MCF 10A (cell line): Measurements from ENCODE around the gene FMC1. TPM values are rescaled to one million over a fixed set of nuclear protein-coding genes. Genes with fewer than 3 reads are reported as not detected.

ENCODE experiments used
- Bru-seq: library from RNA; stranded (reverse); fragments of 400-500 nt; gene quantifications from one replicate; lab custom pipeline; 2021; lab: Mats Ljungman, UMichigan
- BruChase-seq, 2 experiments: library from RNA; stranded (reverse); fragments of 400-500 nt; gene quantifications; one replicate each; lab custom pipeline; 2021; lab: Mats Ljungman, UMichigan
- BruUV-seq: library from RNA; stranded (reverse); fragments of 400-500 nt; replicated peaks from 2 replicates; lab custom pipeline; 2021; lab: Mats Ljungman, UMichigan
- CTCF ChIA-PET: fragments of 300-600 bp; sonication (Branson Sonifier 250); formaldehyde crosslinking; extraction: SDS; loops from one replicate; lab custom pipeline; 2021; ENCODE audit warnings: antibody characterized with exemption, inconsistent platforms; lab: Yijun Ruan, JAX
- POLR2A ChIA-PET: fragments of 300-600, 350-650 bp; sonication (Branson Sonifier 250); formaldehyde crosslinking; extraction: SDS; loops from one replicate; lab custom pipeline; 2020; ENCODE audit warnings: antibody characterized with exemption, inconsistent platforms; lab: Yijun Ruan, JAX
- DNase-seq: peaks from one replicate; pipeline ENCODE4 v3.0.0-alpha.2; 2018; ENCODE audit not compliant: unreplicated experiment
- H3K27ac Mint-ChIP-seq: one replicate; pipeline ENCODE4 v1.8.0; 2022; ENCODE audit warnings: mild to moderate bottlenecking, low read depth, mixed read lengths; ENCODE audit not compliant: unreplicated experiment
- H3K27me3 Mint-ChIP-seq: one replicate; pipeline ENCODE4 v1.8.0; 2022; ENCODE audit warnings: mixed read lengths; ENCODE audit not compliant: insufficient read depth, unreplicated experiment
- H3K36me3 Mint-ChIP-seq: one replicate; pipeline ENCODE4 v1.8.0; 2022; ENCODE audit warnings: mild to moderate bottlenecking, moderate library complexity, mixed read lengths; ENCODE audit not compliant: insufficient read depth, unreplicated experiment
- H3K4me1 Mint-ChIP-seq: one replicate; pipeline ENCODE4 v1.8.0; 2022; ENCODE audit warnings: mixed read lengths; ENCODE audit not compliant: insufficient read depth, unreplicated experiment
- H3K4me3 Mint-ChIP-seq: one replicate; pipeline ENCODE4 v1.8.0; 2022; ENCODE audit warnings: mild to moderate bottlenecking, moderate library complexity, mixed read lengths; ENCODE audit not compliant: unreplicated experiment
- H3K9me3 Mint-ChIP-seq: one replicate; pipeline ENCODE4 v1.8.0; 2022; ENCODE audit warnings: mixed read lengths; ENCODE audit not compliant: unreplicated experiment
- CTCF ChIP-seq: fragments of 200-600 bp; IDR thresholded peaks from one replicate; pipeline ENCODE4 v1.8.0; 2022; ENCODE audit warnings: antibody characterized with exemption, mild to moderate bottlenecking; ENCODE audit not compliant: unreplicated experiment
- intact Hi-C: fragments of 100-400 bp; cut with micrococcal nuclease; formaldehyde crosslinking; loops from 2 replicates; pipeline ENCODE4 v1.14.1; 2022
- long read RNA-seq: library from polyadenylated mRNA; stranded (forward); transcript quantifications from one replicate; pipeline ENCODE4 v2.0.0, GENCODE V29; 2022
- total RNA-seq: library from RNA; stranded (reverse); gene quantifications from 2 replicates; pipeline ENCODE4 v1.2.3, GENCODE V29; 2022

FMC1 gene
- total RNA-seq: 11.8 and 11.9 TPM in 2 replicates
- percentile 59 among the genes with signal in this experiment for Bru-seq, nascent RNA
- percentile 63 among the genes with signal in this experiment for BruChase-seq, experiment 1, labeled RNA remaining after a 6-hour chase
- BruChase-seq, experiment 2, labeled RNA remaining after a 2-hour chase: percentile 58 among the genes with signal in this experiment
- long read RNA-seq, transcript FMC1-201 (2 exons, 1,210 nt): major isoform, 33 of 34 reads
- long read RNA-seq, partial matches to known transcripts: 0 of 34 reads
- long read RNA-seq, other reads (novel, unspliced or antisense): 0 of 34 reads

DNA sequence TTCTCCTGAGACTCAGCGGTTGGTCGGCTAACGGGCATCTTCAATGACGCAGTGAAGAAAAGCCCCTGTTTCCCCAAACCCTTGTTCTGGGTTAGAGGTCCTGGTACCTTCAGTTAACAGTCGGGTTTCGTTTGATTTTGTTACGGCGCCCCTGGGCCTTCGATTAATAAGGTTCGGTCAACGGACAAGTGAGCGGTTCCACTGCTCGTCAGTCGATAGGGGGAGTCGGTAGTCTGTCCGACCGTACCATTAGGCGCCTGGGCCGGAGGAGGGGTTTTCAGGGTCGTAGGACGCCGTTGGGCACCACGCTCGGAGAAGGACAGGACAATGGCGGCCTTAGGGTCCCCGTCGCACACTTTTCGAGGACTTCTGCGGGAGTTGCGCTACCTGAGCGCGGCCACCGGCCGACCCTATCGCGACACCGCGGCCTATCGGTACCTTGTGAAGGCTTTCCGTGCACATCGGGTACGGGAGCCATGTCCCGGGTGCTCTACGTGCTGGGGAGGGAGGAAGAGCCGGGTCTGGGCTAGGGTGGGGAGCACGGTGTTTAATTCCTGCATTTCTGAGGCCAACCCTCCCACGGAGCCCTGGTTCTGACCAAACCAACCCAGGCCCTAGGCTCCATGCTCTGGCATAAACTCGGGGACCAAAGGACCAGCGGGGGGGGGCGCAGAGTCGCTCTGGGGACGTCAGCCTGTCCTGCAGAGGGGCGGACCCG lies at the start of gene FMC1:
Gene FMC1 (plus strand): TSS at position 280 of the 718 bp plus-strand sequence. CDS start 48 bp downstream, at position 328.
- H3K27ac Mint-ChIP-seq: peak within 1 kb of the TSS; percentile 99
- H3K27me3 Mint-ChIP-seq: no peaks in the 10 kb centered on the region
- H3K4me3 Mint-ChIP-seq: peak within 1 kb of the TSS; percentile 94
- H3K36me3 Mint-ChIP-seq: peaks cover 49% of the 10 kb centered on the region
- H3K4me1 Mint-ChIP-seq: peaks cover 6% of the 10 kb centered on the region
- intact Hi-C loops: loop anchor here (2.0 to 10.0 kb wide), 2 partner anchors 108 to 236 kb away; partner anchors contain the start of gene ZC3HAV1
- peak; percentile 11 for TF ChIP-seq CTCF
- ChIA-PET CTCF (interaction anchor here (0.7 kb wide), 2 partner anchors 266 to 347 kb away, joined by 4 to 6 read pairs; no protein-coding TSS in a partner anchor), POLR2A (interaction anchor here (1.1 to 3.1 kb wide), 9 partner anchors 11 to 208 kb away, joined by 3 to 53 read pairs (median 8); partner anchors contain the start of gene LUC7L2)
- peaks cover 8% of the 10 kb centered on the region for H3K9me3 Mint-ChIP-seq
- DNase-seq: peak; percentile 93
- no TSS peak for BruUV-seq

- no TSS peak for BruUV-seq
- no peak overlapping the region for H3K27ac Mint-ChIP-seq
- H3K36me3 Mint-ChIP-seq: peaks cover 61% of the 10 kb centered on the region
- CTCF ChIA-PET: interaction anchor here (0.6 to 0.9 kb wide), 3 partner anchors 16 to 99 kb away, joined by 3 read pairs; no protein-coding TSS in a partner anchor
- no peaks in the 10 kb centered on the region for H3K9me3 Mint-ChIP-seq
- POLR2A ChIA-PET: interaction anchor here (1.0 kb wide), 1 partner anchor 13 kb away, joined by 3 read pairs; no protein-coding TSS in a partner anchor
- H3K27me3 Mint-ChIP-seq: no peaks in the 10 kb centered on the region
- no peak overlapping the region for H3K4me3 Mint-ChIP-seq
- intact Hi-C loops: no loop called here
- H3K4me1 Mint-ChIP-seq: no peaks in the 10 kb centered on the region
- no peak for DNase-seq
- TF ChIP-seq CTCF: no peak
These were observed 48.3 kb upstream of the FMC1 start for GRCh38 chr7:139292821-139293220.

- H3K27ac Mint-ChIP-seq: no peak overlapping the region
- H3K4me3 Mint-ChIP-seq: no peak overlapping the region
- H3K9me3 Mint-ChIP-seq: no peaks in the 10 kb centered on the region
- TF ChIP-seq CTCF: no peak
- no peak for DNase-seq
- H3K27me3 Mint-ChIP-seq: no peaks in the 10 kb centered on the region
- H3K4me1 Mint-ChIP-seq: no peaks in the 10 kb centered on the region
- peaks cover 59% of the 10 kb centered on the region for H3K36me3 Mint-ChIP-seq
- ChIA-PET POLR2A (no interaction called here), CTCF (interaction anchor here (0.6 to 0.9 kb wide), 3 partner anchors 14 to 98 kb away, joined by 3 to 5 read pairs (median 3); no protein-coding TSS in a partner anchor)
- BruUV-seq: no TSS peak
- intact Hi-C loops: no loop called here
These were observed 47.6 kb upstream of the FMC1 start for GRCh38 chr7:139293534-139293933.

DNA sequence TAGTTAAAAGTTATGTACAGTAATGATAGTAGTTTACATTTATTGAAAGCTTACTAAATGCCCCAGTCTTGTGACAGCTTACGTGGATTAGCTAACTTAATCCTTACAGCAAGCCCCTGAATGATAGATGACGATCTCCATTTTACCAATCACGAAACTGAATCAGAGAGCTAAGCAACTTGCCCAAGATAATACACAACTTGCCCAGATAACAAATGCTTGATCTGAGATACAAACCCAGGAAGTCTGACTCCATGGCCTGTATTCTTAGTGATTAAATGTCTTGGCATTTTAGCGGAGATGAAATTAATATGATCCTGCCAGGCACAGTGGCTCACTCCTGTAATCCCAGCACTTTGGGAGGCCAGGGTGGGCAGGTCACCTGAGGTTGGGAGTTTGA lies 46.9 kb upstream of the FMC1 start:
- no peaks in the 10 kb centered on the region for H3K27me3 Mint-ChIP-seq
- ChIA-PET POLR2A (no interaction called here), CTCF (interaction anchor here (0.6 kb wide), 1 partner anchor 15 kb away, joined by 5 read pairs; no protein-coding TSS in a partner anchor)
- H3K9me3 Mint-ChIP-seq: no peaks in the 10 kb centered on the region
- H3K4me1 Mint-ChIP-seq: no peaks in the 10 kb centered on the region
- no TSS peak for BruUV-seq
- TF ChIP-seq CTCF: no peak
- no peak overlapping the region for H3K27ac Mint-ChIP-seq
- no peak for DNase-seq
- peaks cover 58% of the 10 kb centered on the region for H3K36me3 Mint-ChIP-seq
- H3K4me3 Mint-ChIP-seq: no peak overlapping the region
- intact Hi-C loops: no loop called here
